ENCODE measurements around the gene BABAM2.

DNA sequence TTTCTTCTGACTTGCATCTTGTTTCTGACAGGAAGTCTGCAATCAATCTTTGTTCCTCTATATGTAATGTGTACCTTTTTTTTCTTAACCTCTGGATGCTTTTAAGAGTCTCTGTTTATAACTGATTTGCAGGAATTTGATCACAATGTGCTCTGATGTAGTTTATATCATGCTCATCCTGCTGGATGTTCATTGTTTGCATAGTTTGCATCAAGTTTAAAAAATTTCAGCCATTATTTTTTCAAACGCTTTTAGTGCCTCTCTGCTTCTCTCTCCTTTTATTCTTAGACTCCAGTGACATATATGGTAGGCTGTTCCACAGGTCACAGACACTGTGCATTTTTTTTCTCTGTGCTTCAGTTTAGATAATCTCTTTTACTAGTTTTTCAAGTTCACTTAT is 24.3 kb upstream of the BABAM2 start:
- TF ChIP-seq CTCF (IDR thresholded peaks at IDR 0.05) (no peak), EZH2 (IDR thresholded peaks at IDR 0.05) (no peak)

Data from neural progenitor cell (in vitro differentiated cells).